ENCODE results near the gene GNS.
"Not testable (repeated sequence)": the region's sequence is repeated elsewhere in the genome, so short reads cannot be mapped to it uniquely, and the experiment has no call there.

The GNS gene

GRCh38 chr12:64759035-64759894 is at the start of gene GNS:
GNS (minus strand) TSS chr12:64759406; CDS start chr12:64759276, 130 bp downstream.
- peak; percentile 87 to 88 for DNase-seq (ENCODE audit: low read depth in 2 of 2)

GRCh38 chr12:64808110-64808509 is 48.9 kb upstream of the GNS start:
- no peak for DNase-seq (ENCODE audit: low read depth in 2 of 2)

GRCh38 chr12:64806593-64807460 is 47.6 kb upstream of the GNS start:
- no peak for DNase-seq (ENCODE audit: low read depth in 2 of 2)

GRCh38 chr12:64806173-64806572 is 47.0 kb upstream of the GNS start:
- DNase-seq (ENCODE audit: low read depth in 2 of 2): no peak

- not testable (repeated sequence) for DNase-seq (ENCODE audit: low read depth in 2 of 2)
These were observed 43.1 kb upstream of the GNS start for GRCh38 chr12:64802180-64802775.

- no peak for DNase-seq (ENCODE audit: low read depth in 2 of 2)
These were observed 42.2 kb upstream of the GNS start for GRCh38 chr12:64801381-64801780.

GRCh38 chr12:64800640-64801039 is 41.4 kb upstream of the GNS start:
- DNase-seq (ENCODE audit: low read depth in 2 of 2): no peak

GRCh38 chr12:64798165-64798564 is 39.0 kb upstream of the GNS start:
- no peak for DNase-seq (ENCODE audit: low read depth in 2 of 2)

GRCh38 chr12:64797156-64797555 is 38.0 kb upstream of the GNS start:
- no peak for DNase-seq (ENCODE audit: low read depth in 2 of 2)

GRCh38 chr12:64796205-64796845 is 37.1 kb upstream of the GNS start:
- peak; percentile 23 to 29 for DNase-seq (ENCODE audit: low read depth in 2 of 2)

GRCh38 chr12:64794305-64794704 is 35.1 kb upstream of the GNS start:
- DNase-seq (ENCODE audit: low read depth in 2 of 2): no peak

GRCh38 chr12:64793610-64794009 is 34.4 kb upstream of the GNS start:
- no peak for DNase-seq (ENCODE audit: low read depth in 2 of 2)

- DNase-seq (ENCODE audit: low read depth in 2 of 2): no peak
These were observed 32.9 kb upstream of the GNS start for GRCh38 chr12:64792128-64792527.

- DNase-seq (ENCODE audit: low read depth in 2 of 2): no peak
These were observed 31.8 kb upstream of the GNS start for GRCh38 chr12:64791036-64791435.

- no peak for DNase-seq (ENCODE audit: low read depth in 2 of 2)
These were observed 31.0 kb upstream of the GNS start for GRCh38 chr12:64790166-64790565.

GRCh38 chr12:64785838-64786237 is 26.6 kb upstream of the GNS start:
- DNase-seq (ENCODE audit: low read depth in 2 of 2): no peak

GRCh38 chr12:64782191-64782876 is 23.1 kb upstream of the GNS start:
- DNase-seq (ENCODE audit: low read depth in 2 of 2): no peak

GRCh38 chr12:64781280-64782190 is 22.3 kb upstream of the GNS start:
- DNase-seq (ENCODE audit: low read depth in 2 of 2): no peak

- no peak for DNase-seq (ENCODE audit: low read depth in 2 of 2)
These were observed 21.5 kb upstream of the GNS start for GRCh38 chr12:64780531-64781279.
